IPS-11a (cell line): Measurements from ENCODE around the gene KRT74.
"Not testable (repeated sequence)": the region's sequence is repeated elsewhere in the genome, so short reads cannot be mapped to it uniquely, and the experiment has no call there.

ENCODE experiments used
- H3K4me3 ChIP-seq: one replicate; pipeline ENCODE4 v1.5.1; 2013; ENCODE audit warnings: low read depth, low read length, control low read depth

KRT74 gene

DNA sequence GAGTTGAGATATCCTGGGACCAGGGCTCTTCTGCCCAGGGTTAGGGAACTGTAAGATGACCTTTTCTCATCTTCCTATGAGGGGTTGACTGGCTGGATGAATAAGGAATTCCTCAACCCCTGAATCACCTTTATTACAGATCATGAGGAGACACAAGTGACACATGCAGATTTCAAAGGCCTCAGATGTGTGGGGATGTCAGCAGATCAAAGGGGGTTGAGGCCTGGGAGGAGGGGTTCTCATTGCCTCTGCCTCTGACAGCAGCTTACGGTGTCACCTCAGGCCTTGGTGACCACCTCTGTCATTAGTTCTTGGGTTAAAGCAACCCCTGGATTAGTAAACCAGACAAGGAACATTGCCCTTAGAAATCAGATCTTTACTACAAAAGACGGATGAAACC is 29.7 kb upstream of the KRT74 start:
- H3K4me3 ChIP-seq: no peak overlapping the region

DNA sequence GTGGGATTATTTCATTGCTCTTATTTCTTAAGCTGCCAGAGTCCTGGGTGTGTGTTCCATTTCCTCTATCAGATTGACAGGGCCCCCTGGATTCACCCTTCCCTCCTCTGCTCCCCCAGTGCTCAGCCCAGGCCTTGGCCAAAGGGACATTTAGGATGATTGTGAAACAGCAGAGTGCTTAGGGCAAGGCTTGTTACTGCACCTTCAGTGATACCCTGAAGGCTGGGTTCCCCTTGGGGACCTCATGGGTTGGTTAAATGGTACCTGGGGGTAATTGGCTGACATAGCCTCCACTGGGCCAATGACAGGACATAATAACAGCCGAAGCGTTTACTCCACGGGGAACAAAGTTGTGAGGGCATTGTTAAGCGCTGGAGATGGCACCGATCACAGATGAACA is 28.9 kb upstream of the KRT74 start:
- no peak overlapping the region for H3K4me3 ChIP-seq

DNA sequence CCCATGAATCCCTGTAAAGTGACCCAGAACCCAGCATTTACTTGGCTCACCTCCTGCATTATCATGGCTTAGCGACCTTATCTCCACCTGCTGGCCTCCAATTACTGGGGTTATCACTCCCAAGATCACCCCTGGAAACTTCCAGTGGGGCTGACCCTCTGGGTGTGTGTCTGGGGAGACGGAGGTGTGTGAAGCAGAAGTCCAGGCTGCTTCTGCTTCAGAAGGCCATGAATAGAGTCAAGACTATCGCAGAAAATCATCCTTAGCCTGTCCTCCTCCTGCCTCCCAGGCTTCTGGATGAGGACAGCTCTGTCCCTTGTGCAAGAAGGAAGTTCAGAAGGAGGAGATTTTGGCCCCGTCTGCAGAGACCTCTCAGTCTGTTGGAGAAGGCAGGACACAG is 28.0 kb upstream of the KRT74 start:
- no peak overlapping the region for H3K4me3 ChIP-seq

DNA sequence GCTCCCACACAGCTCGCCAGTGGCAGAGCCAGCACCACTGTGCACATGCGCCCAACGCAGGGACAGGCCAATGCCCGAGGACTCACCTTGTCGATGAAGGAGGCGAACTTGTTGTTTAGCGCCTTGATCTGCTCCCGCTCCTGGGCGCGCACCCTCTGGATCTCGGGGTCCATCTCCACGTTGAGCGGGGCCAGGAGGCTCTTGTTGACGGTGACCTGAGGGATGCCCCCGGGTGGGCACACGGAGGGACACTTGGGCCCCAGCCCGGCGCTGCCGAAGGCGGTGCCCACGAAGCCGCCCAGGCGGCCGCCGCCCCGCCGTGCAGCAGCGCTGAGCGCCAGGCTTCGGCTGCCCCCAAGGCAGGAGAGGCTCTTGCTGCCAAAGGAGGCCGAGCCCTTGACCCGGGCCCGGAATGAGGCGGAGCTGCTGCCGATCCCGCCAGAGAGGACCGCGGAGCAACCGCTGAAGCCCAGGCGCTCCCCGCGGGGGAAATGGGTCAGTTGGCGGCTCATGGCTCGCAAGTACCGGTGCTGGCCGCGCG is 27.4 kb upstream of the KRT74 start, which contains the start of gene KRT72:
TSS of gene KRT72 (minus strand) at position 523 of the 541 bp plus-strand sequence. CDS start at position 512, 11 bp downstream.
- no peak within 1 kb of the TSS for H3K4me3 ChIP-seq

DNA sequence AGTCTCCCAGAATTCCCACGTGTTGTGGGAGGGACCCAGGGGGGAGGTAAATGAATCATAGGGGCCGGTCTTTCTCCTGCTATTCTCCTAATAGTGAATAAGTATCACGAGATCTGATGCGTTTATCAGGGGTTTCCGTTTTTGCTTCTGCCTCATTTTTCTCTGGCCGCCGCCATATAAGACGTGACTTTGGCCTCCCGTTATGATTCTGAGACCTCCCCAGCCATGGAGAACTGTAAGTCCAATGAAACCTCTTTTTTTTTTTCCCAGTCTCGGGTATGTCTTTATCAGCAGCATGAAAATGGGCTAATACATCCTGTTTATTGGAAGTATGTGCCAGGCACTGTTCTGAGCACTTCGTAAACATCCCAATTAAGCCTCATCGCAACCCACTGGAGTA is 26.8 kb upstream of the KRT74 start:
- H3K4me3 ChIP-seq: no peak overlapping the region

DNA sequence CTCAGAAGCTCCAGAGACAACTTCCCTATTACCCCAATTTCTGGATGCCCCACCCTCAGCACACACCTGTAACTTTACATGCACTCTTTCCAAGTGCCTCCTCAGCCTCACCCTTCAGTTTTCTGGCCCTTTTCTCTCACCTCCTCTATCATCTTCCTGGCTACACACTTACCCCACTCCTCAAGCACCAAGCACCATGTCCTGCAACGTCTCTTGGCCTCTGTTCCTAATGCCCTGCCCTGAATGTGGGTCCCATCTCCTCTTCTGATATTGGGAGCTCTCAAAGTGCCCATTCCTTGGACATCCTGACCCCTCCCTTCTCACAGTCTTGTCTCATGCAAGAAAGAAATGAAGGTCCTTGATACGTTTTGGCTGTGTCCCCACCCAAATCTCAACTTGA is 26.4 kb upstream of the KRT74 start:
- no peak overlapping the region for H3K4me3 ChIP-seq

- no peak overlapping the region for H3K4me3 ChIP-seq
Observed at GRCh38 chr12:52598966-52599365, 25.3 kb upstream of the KRT74 start.

- not testable (repeated sequence) for H3K4me3 ChIP-seq
Observed at GRCh38 chr12:52594237-52594636, 20.6 kb upstream of the KRT74 start.

DNA sequence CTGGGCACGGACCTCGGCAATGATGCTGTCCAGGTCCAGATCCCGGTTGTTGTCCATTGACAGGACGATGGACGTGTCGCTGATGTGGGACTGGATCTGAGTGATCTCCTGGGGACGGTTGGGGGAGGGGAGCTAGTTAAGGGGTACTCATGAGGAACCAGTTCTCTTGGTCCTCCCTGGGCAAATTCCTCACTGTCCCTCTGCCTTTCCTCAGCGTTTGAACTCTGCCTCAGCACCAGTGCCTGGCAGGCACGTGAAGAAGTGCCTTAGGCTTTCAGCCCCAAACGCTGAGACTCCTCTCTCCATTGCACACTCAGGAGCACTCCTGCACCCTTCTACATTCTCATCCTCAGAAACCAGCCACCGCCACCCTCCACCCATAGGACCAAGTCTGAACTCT is 17.9 kb upstream of the KRT74 start:
- H3K4me3 ChIP-seq: no peak overlapping the region

DNA sequence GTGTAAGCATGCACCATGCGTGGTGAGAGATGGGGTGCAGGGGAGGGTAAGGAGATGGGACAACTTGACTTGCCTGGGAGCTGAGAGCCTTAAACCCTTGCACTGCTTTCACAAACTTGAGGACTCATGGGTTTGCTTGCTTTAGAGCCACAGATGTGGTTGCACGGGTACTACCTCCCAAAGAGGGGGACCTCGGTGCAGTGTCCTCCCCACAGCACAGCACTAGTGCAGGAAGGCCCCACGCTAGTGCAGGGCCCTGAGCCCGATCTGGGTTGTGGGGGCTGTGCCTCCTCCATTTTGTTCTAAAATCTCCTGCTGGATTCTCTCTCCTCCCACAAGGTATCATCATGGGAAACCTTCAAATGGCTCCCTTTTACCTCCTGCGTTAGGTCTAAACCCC is 16.4 kb upstream of the KRT74 start:
- H3K4me3 ChIP-seq: no peak overlapping the region

DNA sequence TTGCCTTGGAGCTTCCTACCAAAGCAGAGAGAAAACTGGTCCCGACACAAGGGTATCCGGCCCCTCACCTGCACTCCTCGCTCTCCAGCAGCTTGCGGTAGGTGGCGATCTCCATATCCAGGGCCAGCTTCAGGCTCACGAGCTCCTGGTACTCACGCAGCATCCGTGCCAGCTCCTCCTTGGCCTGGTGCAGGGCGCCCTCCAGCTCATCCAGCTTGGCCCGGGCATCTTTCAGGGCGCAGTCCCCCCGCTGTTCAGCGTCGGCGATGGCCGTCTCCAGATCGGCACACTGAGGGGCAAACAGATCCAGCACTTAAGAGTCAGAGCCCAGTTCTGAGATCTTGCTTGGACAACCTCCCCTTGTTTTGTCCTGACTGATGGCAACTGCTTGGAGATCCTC is 13.9 kb upstream of the KRT74 start:
- no peak overlapping the region for H3K4me3 ChIP-seq

DNA sequence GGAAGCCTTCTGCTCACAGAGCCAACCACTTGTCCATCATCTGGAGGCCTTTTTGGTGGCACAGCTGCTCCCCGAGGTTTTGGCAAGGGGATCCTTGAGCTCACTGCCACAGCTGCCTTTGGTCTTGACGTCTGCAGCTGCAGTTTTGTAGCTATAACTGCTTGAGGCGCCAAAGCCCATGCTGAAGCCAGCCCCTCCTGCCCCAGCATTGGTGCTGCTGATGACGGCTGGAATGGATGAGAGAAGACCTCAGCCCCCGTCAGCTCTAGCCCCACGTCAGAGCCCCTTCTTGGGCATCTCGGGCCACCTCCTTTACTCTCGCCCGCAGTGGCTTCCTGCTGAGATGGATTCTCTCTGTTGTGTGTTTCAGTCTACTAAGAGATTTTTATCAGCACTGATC is 12.3 kb upstream of the KRT74 start:
- no peak overlapping the region for H3K4me3 ChIP-seq

GRCh38 chr12:52585066-52585465 is 11.4 kb upstream of the KRT74 start:
- no peak overlapping the region for H3K4me3 ChIP-seq

DNA sequence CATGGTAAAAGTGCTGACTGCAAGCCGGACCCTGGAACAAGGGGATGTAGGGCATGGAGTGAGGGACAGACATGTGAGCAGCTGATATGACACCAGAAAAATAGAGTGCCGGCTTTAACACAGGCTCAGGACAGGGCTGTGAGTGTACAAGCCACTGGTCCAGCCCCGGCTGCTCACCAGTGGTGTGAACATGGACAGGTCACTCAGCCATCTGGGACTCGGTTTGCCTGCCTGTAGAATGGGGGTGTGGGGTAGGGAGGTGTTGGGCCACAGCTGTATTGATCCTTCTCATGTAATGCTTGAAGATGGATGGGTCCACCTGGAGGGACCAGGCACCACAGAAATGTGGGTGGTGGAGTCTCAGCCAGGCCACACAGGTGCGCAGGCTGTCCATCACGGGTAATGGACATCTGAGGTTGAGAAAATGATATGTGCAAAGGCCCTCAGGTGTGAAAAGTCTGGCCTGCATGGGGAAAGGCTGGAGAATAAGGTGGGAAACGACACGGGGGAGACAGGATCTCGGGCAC is 10.6 kb upstream of the KRT74 start:
- no peak overlapping the region for H3K4me3 ChIP-seq

DNA sequence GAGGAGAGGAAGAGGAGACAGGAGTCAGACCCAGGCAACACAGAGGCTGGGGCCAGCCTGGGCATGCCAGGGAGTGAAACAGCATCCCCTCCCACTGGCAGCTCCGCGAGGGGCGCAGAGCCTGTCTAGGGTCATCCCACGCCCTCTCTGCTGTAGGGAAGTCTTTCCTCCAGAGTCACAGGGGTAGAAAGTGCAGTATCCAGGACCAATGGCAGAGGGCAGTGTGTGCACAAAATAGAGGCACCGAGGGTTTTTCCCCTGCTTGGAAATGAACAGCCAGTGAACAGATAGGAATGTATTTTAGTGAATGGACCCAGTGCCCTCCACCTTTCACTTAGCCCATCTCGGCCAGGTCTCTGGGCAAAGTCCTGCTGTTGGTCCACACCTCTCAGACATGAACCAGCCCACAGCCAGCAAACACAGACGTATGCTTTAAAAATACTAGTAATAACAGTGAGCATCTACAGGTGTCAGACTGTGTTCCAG is 9.4 kb upstream of the KRT74 start:
- no peak overlapping the region for H3K4me3 ChIP-seq

- H3K4me3 ChIP-seq: no peak overlapping the region
Observed at GRCh38 chr12:52582486-52582885, 8.8 kb upstream of the KRT74 start.

- H3K4me3 ChIP-seq: no peak overlapping the region
Observed at GRCh38 chr12:52581481-52581880, 7.8 kb upstream of the KRT74 start.

DNA sequence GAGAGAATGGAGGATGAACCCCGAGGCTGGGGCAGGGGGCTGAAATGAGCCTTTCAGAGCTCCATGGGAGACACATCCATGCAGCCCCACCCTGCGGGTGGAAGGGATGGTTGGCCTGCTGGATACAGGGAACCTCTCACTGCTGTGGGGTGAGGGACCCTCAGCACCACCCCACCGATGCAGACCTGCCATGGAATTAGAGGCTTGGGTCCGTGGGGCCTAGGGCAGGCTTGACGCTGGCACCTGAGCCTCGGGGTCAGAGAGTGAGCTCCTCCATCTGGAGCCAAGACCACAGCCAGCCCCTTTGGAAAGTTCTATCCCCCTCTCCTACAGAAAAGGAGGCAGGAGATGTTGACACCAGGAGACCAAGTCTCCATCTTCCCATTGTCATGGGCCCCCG is 7.4 kb upstream of the KRT74 start:
- no peak overlapping the region for H3K4me3 ChIP-seq

- H3K4me3 ChIP-seq: no peak overlapping the region
Observed at GRCh38 chr12:52580496-52580895, 6.9 kb upstream of the KRT74 start.

DNA sequence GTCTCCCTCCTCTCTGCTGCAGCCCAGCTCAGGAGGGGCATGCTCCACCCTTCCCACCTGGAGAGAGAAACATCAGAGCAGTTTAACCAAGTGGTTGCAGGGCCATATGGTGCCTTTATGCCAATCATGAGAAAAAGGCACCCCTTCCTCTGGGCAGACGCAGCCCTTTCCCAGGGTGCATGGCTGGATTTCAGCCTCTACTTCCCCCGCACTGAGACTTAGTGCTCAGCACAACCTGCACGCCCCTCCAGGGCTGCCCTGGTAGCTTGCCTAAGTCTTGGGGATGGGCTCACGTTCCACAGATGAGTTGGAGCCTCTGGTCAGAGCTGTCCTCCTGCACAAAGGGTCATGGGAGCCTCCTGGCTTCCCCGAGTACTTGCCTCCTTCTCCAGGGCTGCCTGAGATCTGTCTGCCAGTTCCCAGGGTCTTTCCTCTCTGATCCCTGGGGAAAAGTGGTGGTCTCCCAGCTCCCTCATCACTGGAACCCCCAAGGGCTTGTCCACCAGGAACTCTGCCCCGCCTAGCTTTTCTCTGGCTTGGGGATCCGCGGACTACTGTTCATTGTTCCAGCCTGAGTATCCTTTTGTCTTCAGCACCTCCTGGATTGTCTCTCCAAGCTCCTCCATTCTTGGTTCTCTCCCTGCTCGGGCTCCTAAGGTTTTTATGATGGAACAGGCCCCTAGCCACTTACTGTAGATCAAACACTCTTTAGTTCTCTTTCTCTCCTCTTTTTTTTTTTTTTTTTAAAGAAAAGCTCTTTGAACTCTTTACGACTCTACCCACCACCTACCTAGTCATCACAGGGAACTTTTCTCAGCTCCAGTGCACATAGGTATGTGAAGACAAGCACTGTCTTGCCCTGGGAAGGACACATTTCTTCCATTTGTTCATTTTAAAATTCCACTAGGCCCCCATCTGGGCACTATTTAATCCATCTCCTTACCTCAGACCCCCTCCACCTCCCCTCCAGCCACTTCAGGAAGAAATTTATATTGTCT is 6.1 kb upstream of the KRT74 start:
- no peak overlapping the region for H3K4me3 ChIP-seq

- no peak overlapping the region for H3K4me3 ChIP-seq
Observed at GRCh38 chr12:52578469-52578868, 4.8 kb upstream of the KRT74 start.

GRCh38 chr12:52577316-52577715 is 3.7 kb upstream of the KRT74 start:
- no peak overlapping the region for H3K4me3 ChIP-seq
